AG09309 (cell line): ENCODE measurements around the gene RAB34.

Experiments used
- DNase-seq: peaks from one replicate; pipeline ENCODE4 v3.0.0-alpha.2; 2010; ENCODE audit warnings: low read depth
- H3K4me3 ChIP-seq: 2 replicates; pipeline ENCODE4 v1.5.1; 2011; ENCODE audit warnings: mild to moderate bottlenecking, low read depth, low read length, moderate library complexity; ENCODE audit not compliant: control insufficient read depth
- CTCF ChIP-seq: IDR thresholded peaks from 2 replicates; pipeline ENCODE4 v1.5.1; 2011; ENCODE audit warnings: mild to moderate bottlenecking, low read depth, low read length, inconsistent platforms; ENCODE audit not compliant: insufficient read depth, control insufficient read depth; ENCODE audit errors: missing control alignments

The RAB34 gene

GRCh38 chr17:28702752-28703150, 14.9 kb downstream of the RAB34 start:
- TF ChIP-seq CTCF, result no peak
- H3K4me3 ChIP-seq, result no peak overlapping the region
- DNase-seq, result no peak

GRCh38 chr17:28702026-28702751, 15.5 kb downstream of the RAB34 start:
- no peak for DNase-seq
- no peak for TF ChIP-seq CTCF
- H3K4me3 ChIP-seq, result no peak overlapping the region

- no peak for TF ChIP-seq CTCF
- no peak for DNase-seq
These were observed 16.7 kb downstream of the RAB34 start for GRCh38 chr17:28700830-28701492.

GRCh38 chr17:28700278-28700677, 17.4 kb downstream of the RAB34 start:
- TF ChIP-seq CTCF, result no peak
- no peak overlapping the region for H3K4me3 ChIP-seq
- DNase-seq, result no peak

More at GRCh38 chr17:28700830-28701492, 16.7 kb downstream of the RAB34 start:
- H3K4me3 ChIP-seq, result no peak overlapping the region

- no peak for TF ChIP-seq CTCF
- no peak for DNase-seq
These were observed 19.3 kb downstream of the RAB34 start for GRCh38 chr17:28698253-28698941.

GRCh38 chr17:28693869-28694268, 23.8 kb downstream of the RAB34 start:
- no peak for TF ChIP-seq CTCF
- H3K4me3 ChIP-seq, result no peak overlapping the region
- no peak for DNase-seq

More at GRCh38 chr17:28698253-28698941, 19.3 kb downstream of the RAB34 start:
- no peak overlapping the region for H3K4me3 ChIP-seq
